ENCODE data around the gene BACE1. TPM values are rescaled to one million over a fixed set of nuclear protein-coding genes. Genes with fewer than 3 reads are reported as not detected.
"Not testable (repeated sequence)": the region's sequence is repeated elsewhere in the genome, so short reads cannot be mapped to it uniquely, and the experiment has no call there.

BACE1 gene
- total RNA-seq, 4 donors from 2014 or later: 17.2 to 103 (median 32.7) TPM

GRCh38 chr11:117279711-117280376 is 36.2 kb downstream of the BACE1 start:
- no peaks in the 10 kb centered on the region for H3K27me3 ChIP-seq
- intact Hi-C loops (cut with DNase I; ENCODE audit: low total_unique reads): no loop called here
- TF ChIP-seq POLR2A (IDR thresholded peaks at IDR 0.05) (no peak), CTCF (IDR thresholded peaks at IDR 0.05) (no peak)
- no peaks in the 10 kb centered on the region for H3K9me3 ChIP-seq
- H3K27ac ChIP-seq: no peak overlapping the region
- no peak for DNase-seq
- no peaks in the 10 kb centered on the region for H3K36me3 ChIP-seq
- no peak overlapping the region for H3K4me3 ChIP-seq
- no peaks in the 10 kb centered on the region for H3K4me1 ChIP-seq

GRCh38 chr11:117278347-117278746 is 37.7 kb downstream of the BACE1 start:
- H3K4me3 ChIP-seq: no peak overlapping the region
- H3K36me3 ChIP-seq: no peaks in the 10 kb centered on the region
- H3K27me3 ChIP-seq: no peaks in the 10 kb centered on the region
- DNase-seq: no peak
- no peaks in the 10 kb centered on the region for H3K4me1 ChIP-seq
- no peak overlapping the region for H3K27ac ChIP-seq
- H3K9me3 ChIP-seq: no peaks in the 10 kb centered on the region
- intact Hi-C loops (cut with DNase I; ENCODE audit: low total_unique reads): no loop called here
- no peak for TF ChIP-seq CTCF (IDR thresholded peaks at IDR 0.05)
- no peak for TF ChIP-seq POLR2A (IDR thresholded peaks at IDR 0.05)

- Histone ChIP-seq H3K9me3 (no peaks in the 10 kb centered on the region), H3K4me3 (no peak overlapping the region), H3K36me3 (no peaks in the 10 kb centered on the region), H3K4me1 (no peaks in the 10 kb centered on the region), H3K27ac (no peak overlapping the region), H3K27me3 (no peaks in the 10 kb centered on the region)
- TF ChIP-seq POLR2A (IDR thresholded peaks at IDR 0.05): no peak
- TF ChIP-seq CTCF (IDR thresholded peaks at IDR 0.05): no peak
- intact Hi-C loops (cut with DNase I; ENCODE audit: low total_unique reads): no loop called here
- no peak for DNase-seq
These were observed 42.3 kb downstream of the BACE1 start for GRCh38 chr11:117273550-117274289.

DNA sequence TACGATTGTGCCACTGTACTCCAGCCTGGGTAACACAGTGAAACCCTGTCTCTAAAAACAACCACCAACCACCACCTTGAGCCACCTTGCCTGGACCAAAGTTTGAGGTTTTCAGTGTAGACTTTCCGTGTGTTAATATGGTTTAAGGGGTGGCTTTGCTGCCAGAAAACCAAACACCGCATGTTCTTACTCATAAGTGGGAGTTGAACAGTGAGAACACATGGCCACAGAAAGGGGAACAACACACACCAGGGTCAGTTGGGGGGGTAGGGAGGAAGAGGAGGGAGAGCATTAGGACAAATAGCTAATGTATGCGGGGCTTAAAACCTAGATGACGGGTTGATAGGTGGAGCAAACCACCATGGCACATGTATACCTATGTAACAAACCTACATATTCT is 43.9 kb downstream of the BACE1 start:
- DNase-seq; H3K4me1 ChIP-seq; H3K27ac ChIP-seq; H3K36me3 ChIP-seq; H3K9me3 ChIP-seq; H3K4me3 ChIP-seq; H3K27me3 ChIP-seq; intact Hi-C loops (cut with DNase I; ENCODE audit: low total_unique reads): not testable (repeated sequence)

GRCh38 chr11:117271208-117271607 is 44.8 kb downstream of the BACE1 start:
- DNase-seq: no peak
- H3K9me3 ChIP-seq: no peaks in the 10 kb centered on the region
- no peaks in the 10 kb centered on the region for H3K36me3 ChIP-seq
- no peaks in the 10 kb centered on the region for H3K4me1 ChIP-seq
- no peak overlapping the region for H3K4me3 ChIP-seq
- H3K27ac ChIP-seq: no peak overlapping the region
- H3K27me3 ChIP-seq: no peaks in the 10 kb centered on the region
- no peak for TF ChIP-seq CTCF (IDR thresholded peaks at IDR 0.05)
- no peak for TF ChIP-seq POLR2A (IDR thresholded peaks at IDR 0.05)
- intact Hi-C loops (cut with DNase I; ENCODE audit: low total_unique reads): no loop called here

All from uterus (tissue), 4 donors.